GM12878 (cell line): Measurements from ENCODE around the gene ABCC1. TPM values are rescaled to one million over a fixed set of nuclear protein-coding genes. Genes with fewer than 3 reads are reported as not detected.

Experiments
- ATAC-seq: fragments of 200-7000 bp; cut with Tn5 transposase; 3 replicates; pipeline ENCODE4 v1.9.1; 2020; ENCODE audit warnings: mild to moderate bottlenecking, moderate library complexity
- BruUV-seq: library from RNA; stranded (reverse); fragments of 400-500 nt; replicated peaks from 2 replicates; lab custom pipeline; 2021; lab: Mats Ljungman, UMichigan
- CTCF ChIA-PET: fragments of 300-600 bp; sonication (Branson Sonifier 250); formaldehyde crosslinking; extraction: SDS; loops from one replicate; lab custom pipeline; 2021; ENCODE audit warnings: inconsistent platforms; lab: Yijun Ruan, JAX
- POLR2A ChIA-PET: fragments of 350-600 bp; formaldehyde crosslinking; extraction: SDS; loops from one replicate; lab custom pipeline; 2021; ENCODE audit warnings: inconsistent platforms; lab: Charles Lee
- RAD21 ChIA-PET: fragments of 300-600 bp; sonication (Branson Sonifier 250); formaldehyde crosslinking; loops from one replicate; lab custom pipeline; 2023; ENCODE audit warnings: antibody characterized with exemption; ENCODE audit not compliant: unreplicated experiment; lab: Charles Lee
- SMC1A ChIA-PET: fragments of 300-600 bp; sonication (Branson Sonifier 250); formaldehyde crosslinking; loops from one replicate; lab custom pipeline; 2023; ENCODE audit not compliant: unreplicated experiment, uncharacterized antibody; lab: Charles Lee
- DNase-seq: peaks from one replicate; pipeline ENCODE4 v3.0.0-alpha.2; 2011; ENCODE audit warnings: low read depth, low spot score
- FAIRE-seq: peaks from 3 replicates; lab custom pipeline; 2011; peaks lifted over from hg19 to GRCh38; lab: Jason Lieb, UNC
- H2AFZ ChIP-seq: 2 replicates; pipeline ENCODE4 v1.6.0; 2011; ENCODE audit warnings: low read depth, low read length, control low read depth; ENCODE audit not compliant: control insufficient read depth
- H3K27ac ChIP-seq: 2 replicates; pipeline ENCODE4 v1.5.1; 2011; ENCODE audit warnings: control low read depth; ENCODE audit not compliant: control insufficient read depth, insufficient read depth
- H3K27me3 ChIP-seq, 2 experiments: replicated peaks in 1 of 2; 2 replicates each; pipeline versions ENCODE4 v1.6.0 to v1.6.1; 2011; ENCODE audit warnings: low read length in 1 of 2; ENCODE audit not compliant: control insufficient read depth in 2 of 2, insufficient read depth in 2 of 2
- H3K36me3 ChIP-seq, 2 experiments: 2 replicates each; pipeline ENCODE4 v1.5.1; 2011; ENCODE audit warnings: low read length in 1 of 2; ENCODE audit not compliant: control insufficient read depth in 2 of 2, insufficient read depth in 2 of 2
- H3K4me1 ChIP-seq: 2 replicates; pipeline ENCODE4 v1.6.1; 2011; ENCODE audit warnings: mild to moderate bottlenecking, low read length, moderate library complexity, mixed read lengths; ENCODE audit not compliant: control insufficient read depth, insufficient read depth
- H3K4me2 ChIP-seq: 2 replicates; pipeline ENCODE4 v1.6.0; 2011; ENCODE audit warnings: control low read depth; ENCODE audit not compliant: control insufficient read depth, insufficient read depth
- H3K4me3 ChIP-seq: fragments of 200-600 bp; sonication (generic); 2 replicates; pipeline ENCODE4 v1.5.1; 2016
- H3K79me2 ChIP-seq: 2 replicates; pipeline ENCODE4 v1.6.0; 2011; ENCODE audit warnings: low read length; ENCODE audit not compliant: control insufficient read depth, insufficient read depth
- H3K9ac ChIP-seq: 2 replicates; pipeline ENCODE4 v1.8.0; 2011; ENCODE audit warnings: low read length, control low read depth, mixed read lengths; ENCODE audit not compliant: control insufficient read depth, insufficient read depth
- H3K9me3 ChIP-seq: replicated peaks from 3 replicates; pipeline ENCODE4 v1.5.1; 2011; ENCODE audit warnings: mild to moderate bottlenecking, low read length; ENCODE audit not compliant: control insufficient read depth, insufficient read depth
- H4K20me1 ChIP-seq: 2 replicates; pipeline ENCODE4 v1.6.0; 2011; ENCODE audit not compliant: control insufficient read depth, insufficient read depth
- BRCA1 ChIP-seq: IDR thresholded peaks from 2 replicates; pipeline ENCODE4 v1.6.1; 2011; ENCODE audit warnings: low read depth, low read length, improper control_type of control experiment
- CEBPB ChIP-seq, 2 experiments: fragments of 150-350 bp in 1 of 2; IDR thresholded peaks; 2 replicates each; pipeline ENCODE4 v1.6.1; 2012 to 2014; ENCODE audit warnings: low read depth in 2 of 2, low read length in 2 of 2, borderline replicate concordance in 1 of 2, inconsistent platforms in 1 of 2
- CHD1 ChIP-seq: IDR thresholded peaks from 2 replicates; pipeline ENCODE4 v1.6.1; 2012; ENCODE audit warnings: low read depth, low read length, improper control_type of control experiment
- IKZF2 ChIP-seq, 2 experiments: fragments of 450-650 bp; IDR thresholded peaks; 2 replicates each; pipeline ENCODE4 v1.6.1; 2017; ENCODE audit warnings: mild to moderate bottlenecking in 2 of 2, moderate library complexity in 2 of 2
- JUNB ChIP-seq: IDR thresholded peaks from 2 replicates; pipeline ENCODE4 v1.6.1; 2016; ENCODE audit warnings: antibody characterized with exemption, mild to moderate bottlenecking
- KDM1A ChIP-seq: fragments of 200-600 bp; sonication (generic); IDR thresholded peaks from 2 replicates; pipeline ENCODE4 v1.6.1; 2016; ENCODE audit warnings: borderline replicate concordance
- NFIC ChIP-seq: IDR thresholded peaks from 2 replicates; pipeline ENCODE4 v1.6.1; 2012; ENCODE audit warnings: low read depth, mild to moderate bottlenecking, inconsistent platforms, low read length, moderate library complexity
- NFYB ChIP-seq: IDR thresholded peaks from 2 replicates; pipeline ENCODE4 v1.6.1; 2011; ENCODE audit warnings: low read depth, mild to moderate bottlenecking, low read length, improper control_type of control experiment, moderate library complexity; ENCODE audit not compliant: insufficient read depth
- NR2C2 ChIP-seq: IDR thresholded peaks from 2 replicates; pipeline ENCODE4 v1.6.1; 2011; ENCODE audit warnings: borderline replicate concordance, low read depth; ENCODE audit not compliant: control insufficient read depth, insufficient read length
- RBBP5 ChIP-seq: fragments of 200-600 bp; sonication (generic); conservative IDR thresholded peaks from 2 replicates; pipeline ENCODE4 v1.6.1; 2016
- SPI1 ChIP-seq: IDR thresholded peaks from 2 replicates; pipeline ENCODE4 v1.6.1; 2011; ENCODE audit warnings: low read depth, mild to moderate bottlenecking, low read length, moderate library complexity, borderline replicate concordance; ENCODE audit not compliant: insufficient read depth
- SUZ12 ChIP-seq: fragments of 200-600 bp; sonication (generic); IDR thresholded peaks from one replicate; pipeline ENCODE4 v1.6.1; 2018; ENCODE audit warnings: antibody characterized with exemption, mild to moderate bottlenecking; ENCODE audit not compliant: unreplicated experiment
- ZNF207 ChIP-seq: fragments of 450-650 bp; IDR thresholded peaks from 2 replicates; pipeline ENCODE4 v1.6.1; 2014; ENCODE audit warnings: antibody characterized with exemption, mild to moderate bottlenecking, borderline replicate concordance
- WGBS: methylation state at CpG from one replicate; pipeline ENCODE4 v1.1.6; 2016; ENCODE audit warnings: low lambda C conversion rate; ENCODE audit not compliant: insufficient replicate concordance, insufficient coverage; ENCODE audit errors: missing lambda C conversion rate; 5-methylcytosine and 5-hydroxymethylcytosine counted together
- in situ Hi-C: fragments of 300-500 bp; cut with MboI; formaldehyde crosslinking; loops from 9 replicates; pipeline ENCODE4 v1.14.3; 2018; ENCODE audit warnings: mixed read lengths
- intact Hi-C: fragments of 100-400 bp; cut with micrococcal nuclease; formaldehyde crosslinking; loops from one replicate; pipeline ENCODE4 v1.14.2; 2022; ENCODE audit not compliant: unreplicated experiment
- polyA plus RNA-seq, 11 experiments: library from polyadenylated mRNA; depleted of rRNA in 4 of 11; unstranded in 6 of 11; stranded (reverse) in 5 of 11; fragments of >200 nt; fragmentation: Nextera tagmentation in 4 of 11; fragmentation: Illumina TruSeq in 1 of 11; extraction: Ambion mirVana in 4 of 11; extraction: Trizol in 1 of 11; gene quantifications; 1 replicate in 1 of 11; 2 replicates in 10 of 11; pipeline versions ENCODE4 v1.2.1 to v1.2.3, GENCODE V29; 2011 to 2016; ENCODE audit warnings: inconsistent platforms in 2 of 11, missing spikeins in 2 of 11, low read depth in 1 of 11
- total RNA-seq, 4 experiments: library from RNA; depleted of rRNA in 3 of 4; stranded (reverse); fragments of >200 nt in 3 of 4; fragmentation: Illumina TruSeq in 1 of 4; extraction: Trizol in 1 of 4; gene quantifications; 2 replicates each; pipeline versions ENCODE4 v1.2.1 to v1.2.3, GENCODE V29; 2013 to 2021
- TF ChIP-seq, protein P1 (sequence below): fragments of 150-350 bp; IDR thresholded peaks from 2 replicates; pipeline ENCODE4 v1.6.1; 2016; ENCODE audit warnings: low read depth, low read length

ABCC1 gene
- total and polyA plus RNA-seq, 10 of the 15 experiments (the other 5 are each of a cell fraction or from before 2014, with no cell fraction given) = 3.2 to 44.6 (median 14.5) TPM

DNA sequence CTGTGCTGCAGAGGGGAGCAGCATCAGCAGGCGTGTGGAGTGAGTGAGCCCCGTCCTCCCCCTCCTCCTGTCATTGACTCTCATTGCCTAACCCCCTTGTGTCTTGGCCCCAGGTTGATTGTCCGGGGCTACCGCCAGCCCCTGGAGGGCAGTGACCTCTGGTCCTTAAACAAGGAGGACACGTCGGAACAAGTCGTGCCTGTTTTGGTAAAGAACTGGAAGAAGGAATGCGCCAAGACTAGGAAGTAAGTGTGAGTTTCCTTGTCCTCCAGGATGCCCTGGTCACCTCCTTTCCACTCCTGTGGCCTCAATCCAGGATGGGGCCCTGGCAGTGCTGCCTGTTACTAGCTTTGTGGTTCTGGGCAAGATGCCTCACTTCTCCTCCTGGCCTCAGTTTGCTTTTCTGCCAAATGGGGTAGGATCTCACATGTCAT, 87.0 kb downstream of the ABCC1 start:
- POLR2A ChIA-PET = interaction anchor here (0.6 to 0.7 kb wide), 2 partner anchors 86 to 280 kb away, joined by 3 to 5 read pairs; no protein-coding TSS in a partner anchor
- no peak overlapping the region for H2AFZ ChIP-seq
- ATAC-seq (no peak), DNase-seq (no peak), FAIRE-seq (no peak)
- SMC1A ChIA-PET = interaction anchor here (0.6 kb wide), 1 partner anchor 275 kb away, joined by 3 read pairs; no protein-coding TSS in a partner anchor
- no TSS peak for BruUV-seq
- no peak overlapping the region for H3K27ac ChIP-seq
- no peaks in the 10 kb centered on the region for H4K20me1 ChIP-seq
- H3K9me3 ChIP-seq = no peaks in the 10 kb centered on the region
- 99% methylated on average over 8 of the region's 8 CpGs for WGBS
- in situ Hi-C loops = no loop called here
- no peak overlapping the region for H3K4me3 ChIP-seq
- H3K79me2 ChIP-seq = no peaks in the 10 kb centered on the region
- H3K9ac ChIP-seq = no peak overlapping the region
- CTCF ChIA-PET = interaction anchor here (1.0 to 1.5 kb wide), 4 partner anchors 9 to 162 kb away, joined by 3 to 6 read pairs (median 4); no protein-coding TSS in a partner anchor
- peaks cover 10% of the 10 kb centered on the region for H3K4me1 ChIP-seq
- no peaks in the 10 kb centered on the region for H3K27me3 ChIP-seq
- RAD21 ChIA-PET = interaction anchor here (0.8 to 1.5 kb wide), 2 partner anchors 86 to 164 kb away, joined by 3 to 4 read pairs; no protein-coding TSS in a partner anchor
- intact Hi-C loops = loop anchor here (10.0 kb wide), 1 partner anchor 152 kb away; the partner anchor contains the start of gene CEP20
- H3K36me3 ChIP-seq = peaks cover 21 to 23% of the 10 kb centered on the region in 2 experiments; a peak in 3 of 4 replicates
- TF ChIP-seq BRCA1 (no peak), IKZF2 (IDR thresholded peaks at IDR 0.05) (no peak)
- TF ChIP-seq, all 136 proteins: peak for 0
- no peak overlapping the region for H3K4me2 ChIP-seq

DNA sequence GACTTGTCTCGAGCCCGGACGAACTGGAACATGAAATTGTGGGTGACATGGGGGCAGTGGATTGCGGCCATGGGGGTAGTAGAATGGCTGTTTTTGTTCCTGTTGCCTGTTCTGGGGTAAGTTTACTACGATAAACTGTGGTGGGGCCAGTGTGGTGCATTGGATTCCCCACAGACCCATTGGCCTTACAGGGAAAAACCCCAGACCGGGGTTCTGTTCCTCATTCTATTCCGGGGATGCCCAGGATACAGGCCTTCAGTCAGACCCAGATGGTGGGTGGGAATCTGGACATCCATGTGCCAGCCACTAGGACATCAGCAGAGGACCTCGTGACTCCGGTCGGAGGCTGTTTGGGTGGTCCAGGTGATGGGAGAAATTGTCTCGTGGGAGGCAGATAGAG, 88.1 kb downstream of the ABCC1 start:
- H4K20me1 ChIP-seq = no peaks in the 10 kb centered on the region
- ChIA-PET RAD21 (no interaction called here), POLR2A (no interaction called here), SMC1A (no interaction called here), CTCF (interaction anchor here (1.1 kb wide), 1 partner anchor 8 kb away, joined by 6 read pairs; no protein-coding TSS in a partner anchor)
- no peak for DNase-seq
- H3K27ac ChIP-seq = no peak overlapping the region
- H3K9ac ChIP-seq = no peak overlapping the region
- no peak for ATAC-seq
- no peak overlapping the region for H3K4me3 ChIP-seq
- FAIRE-seq = no peak
- H2AFZ ChIP-seq = no peak overlapping the region
- H3K9me3 ChIP-seq = no peaks in the 10 kb centered on the region
- peaks cover 10% of the 10 kb centered on the region for H3K4me1 ChIP-seq
- in situ Hi-C loops = no loop called here
- WGBS = 62% methylated on average over 11 of the region's 11 CpGs
- no peak overlapping the region for H3K4me2 ChIP-seq
- peaks cover 23% of the 10 kb centered on the region in 2 experiments; a peak in 3 of 4 replicates for H3K36me3 ChIP-seq
- no peaks in the 10 kb centered on the region for H3K27me3 ChIP-seq
- intact Hi-C loops = loop anchor here (10.0 kb wide), 1 partner anchor 153 kb away; the partner anchor contains the start of gene CEP20
- H3K79me2 ChIP-seq = no peaks in the 10 kb centered on the region
- no TSS peak for BruUV-seq
- peak; percentile 52; the same call in 1 of the 2 replicates for TF ChIP-seq SPI1
- TF ChIP-seq, protein P1, sequence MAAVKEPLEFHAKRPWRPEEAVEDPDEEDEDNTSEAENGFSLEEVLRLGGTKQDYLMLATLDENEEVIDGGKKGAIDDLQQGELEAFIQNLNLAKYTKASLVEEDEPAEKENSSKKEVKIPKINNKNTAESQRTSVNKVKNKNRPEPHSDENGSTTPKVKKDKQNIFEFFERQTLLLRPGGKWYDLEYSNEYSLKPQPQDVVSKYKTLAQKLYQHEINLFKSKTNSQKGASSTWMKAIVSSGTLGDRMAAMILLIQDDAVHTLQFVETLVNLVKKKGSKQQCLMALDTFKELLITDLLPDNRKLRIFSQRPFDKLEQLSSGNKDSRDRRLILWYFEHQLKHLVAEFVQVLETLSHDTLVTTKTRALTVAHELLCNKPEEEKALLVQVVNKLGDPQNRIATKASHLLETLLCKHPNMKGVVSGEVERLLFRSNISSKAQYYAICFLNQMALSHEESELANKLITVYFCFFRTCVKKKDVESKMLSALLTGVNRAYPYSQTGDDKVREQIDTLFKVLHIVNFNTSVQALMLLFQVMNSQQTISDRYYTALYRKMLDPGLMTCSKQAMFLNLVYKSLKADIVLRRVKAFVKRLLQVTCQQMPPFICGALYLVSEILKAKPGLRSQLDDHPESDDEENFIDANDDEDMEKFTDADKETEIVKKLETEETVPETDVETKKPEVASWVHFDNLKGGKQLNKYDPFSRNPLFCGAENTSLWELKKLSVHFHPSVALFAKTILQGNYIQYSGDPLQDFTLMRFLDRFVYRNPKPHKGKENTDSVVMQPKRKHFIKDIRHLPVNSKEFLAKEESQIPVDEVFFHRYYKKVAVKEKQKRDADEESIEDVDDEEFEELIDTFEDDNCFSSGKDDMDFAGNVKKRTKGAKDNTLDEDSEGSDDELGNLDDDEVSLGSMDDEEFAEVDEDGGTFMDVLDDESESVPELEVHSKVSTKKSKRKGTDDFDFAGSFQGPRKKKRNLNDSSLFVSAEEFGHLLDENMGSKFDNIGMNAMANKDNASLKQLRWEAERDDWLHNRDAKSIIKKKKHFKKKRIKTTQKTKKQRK = no peak
- TF ChIP-seq NFYB = no peak
- no peak for TF ChIP-seq CEBPB (IDR thresholded peaks at IDR 0.05; ENCODE audit: borderline replicate concordance in 1 of 2, low read depth in 2 of 2, low read length in 2 of 2)
- no peak for TF ChIP-seq CHD1
- 0 out of 4 replicates have a peak, but pooled peaks of 1 of the 2 experiments have one; percentile 14 for TF ChIP-seq IKZF2 (IDR thresholded peaks at IDR 0.05)
- TF ChIP-seq KDM1A = no peak
- no peak for TF ChIP-seq NFIC
- no peak for TF ChIP-seq NR2C2
- no peak for TF ChIP-seq ZNF207
- TF ChIP-seq RBBP5 = no peak
- TF ChIP-seq JUNB = no peak
- TF ChIP-seq SUZ12 = no peak
